NCI-H1417 treated with DMSO at 0.1 percent for 48 hours (cell line): ENCODE measurements around the gene HMGN1.
"Not testable (repeated sequence)": the region's sequence is repeated elsewhere in the genome, so short reads cannot be mapped to it uniquely, and the experiment has no call there.

Source experiments
- DNase-seq: peaks from one replicate; lab custom pipeline; 2025; lab: John Stamatoyannopoulos, UW

Gene HMGN1

GRCh38 chr21:39348355-39349210 is at the start of gene HMGN1:
Gene HMGN1, minus strand, starts transcription at chr21:39349088. Its CDS starts 171 bp downstream, at chr21:39348917.
- DNase-seq: peak; percentile 17

- DNase-seq: no peak
Measured at GRCh38 chr21:39397646-39398385, 48.9 kb upstream of the HMGN1 start.

- no peak for DNase-seq
Measured at GRCh38 chr21:39392981-39393380, 44.1 kb upstream of the HMGN1 start.

- no peak for DNase-seq
Measured at GRCh38 chr21:39390212-39390765, 41.4 kb upstream of the HMGN1 start.

- no peak for DNase-seq
Measured at GRCh38 chr21:39388811-39389155, 39.9 kb upstream of the HMGN1 start.

- no peak for DNase-seq
Measured at GRCh38 chr21:39388038-39388810, 39.3 kb upstream of the HMGN1 start.

DNA sequence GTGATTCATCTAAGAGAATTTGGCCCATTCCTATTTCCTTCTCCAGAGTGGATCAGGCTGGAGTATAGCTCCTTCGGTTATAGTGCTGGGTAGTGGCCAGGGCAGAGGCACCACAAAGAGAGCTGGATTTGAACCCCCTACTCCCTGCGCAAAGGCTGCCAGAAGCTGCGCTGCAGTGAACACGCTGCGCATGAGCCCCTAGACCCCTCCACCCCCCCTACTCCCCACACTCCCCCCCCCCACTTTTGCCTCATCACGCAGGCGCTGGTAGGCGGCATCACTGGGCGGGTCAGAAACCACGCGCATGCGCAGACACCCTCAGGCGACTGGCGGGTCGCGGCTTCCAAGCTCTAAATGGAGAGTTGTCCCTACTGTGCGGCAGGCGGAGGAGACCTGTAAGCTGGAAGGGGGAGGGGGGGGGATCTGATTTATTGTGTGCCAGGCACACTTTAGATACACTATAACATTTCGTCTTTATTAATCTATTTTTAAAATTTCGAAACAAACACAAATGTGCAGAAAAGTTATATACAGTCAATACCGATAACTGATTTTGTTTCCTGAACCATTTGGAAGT is 38.7 kb upstream of the HMGN1 start:
- DNase-seq: no peak

GRCh38 chr21:39386899-39387298 is 38.0 kb upstream of the HMGN1 start:
- no peak for DNase-seq

DNA sequence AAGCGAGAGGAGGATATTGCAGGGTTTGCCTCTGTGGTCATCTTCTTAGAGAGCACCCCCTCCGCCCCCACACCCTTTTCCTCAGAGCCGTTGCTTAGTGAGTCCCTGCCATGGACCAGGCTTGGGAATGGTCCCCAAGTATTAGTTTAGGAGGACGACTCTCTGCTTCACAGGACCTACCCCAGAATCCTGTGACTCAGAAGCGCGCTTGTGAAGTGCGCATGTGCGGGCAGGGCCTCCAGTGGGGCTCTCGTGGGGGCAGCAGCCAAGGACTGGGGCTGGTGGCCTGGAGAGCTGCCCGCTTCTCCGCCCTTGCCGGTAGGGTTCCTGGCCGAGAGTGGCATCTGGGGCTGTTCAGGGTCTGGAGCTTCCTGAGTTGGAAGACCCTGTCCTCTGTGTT is 37.3 kb upstream of the HMGN1 start:
- DNase-seq: no peak

- DNase-seq: no peak
Measured at GRCh38 chr21:39385299-39386145, 36.6 kb upstream of the HMGN1 start.

DNA sequence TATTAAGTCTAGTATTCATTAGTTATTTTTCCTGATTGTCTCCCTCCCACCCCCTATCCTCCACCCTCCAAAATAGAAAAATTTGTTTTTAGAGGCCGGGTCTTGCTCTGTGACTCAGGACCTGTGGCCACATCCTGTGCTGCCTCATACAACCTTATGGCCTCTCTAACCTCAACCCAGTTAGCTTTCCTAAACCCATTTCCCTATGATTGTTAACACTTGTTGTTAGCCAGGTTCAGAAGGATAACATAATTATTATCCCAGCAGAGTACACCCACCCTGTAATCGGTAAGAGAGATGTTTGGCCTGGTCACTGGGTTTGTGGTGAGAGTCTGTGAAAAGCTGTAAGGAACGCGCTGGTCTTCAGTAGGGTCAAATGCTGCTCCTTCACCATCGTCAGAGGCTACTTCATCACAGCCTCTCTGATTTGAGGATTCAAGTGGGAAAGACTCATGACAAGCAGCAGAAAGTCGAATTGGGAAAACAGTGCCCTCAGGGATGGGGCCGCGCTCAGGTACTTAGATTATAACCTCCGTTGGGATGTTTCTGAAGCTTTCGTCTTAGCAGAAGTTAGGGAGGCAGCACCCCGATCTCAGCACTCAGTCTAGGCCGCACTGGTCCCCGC is 35.9 kb upstream of the HMGN1 start:
- no peak for DNase-seq

- not testable (repeated sequence) for DNase-seq
Measured at GRCh38 chr21:39382096-39382495, 33.2 kb upstream of the HMGN1 start.

- no peak for DNase-seq
Measured at GRCh38 chr21:39381009-39381408, 32.1 kb upstream of the HMGN1 start.

- DNase-seq: peak; percentile 67
Measured at GRCh38 chr21:39379986-39380891, 31.4 kb upstream of the HMGN1 start.

GRCh38 chr21:39377444-39378050 is 28.7 kb upstream of the HMGN1 start:
- no peak for DNase-seq

DNA sequence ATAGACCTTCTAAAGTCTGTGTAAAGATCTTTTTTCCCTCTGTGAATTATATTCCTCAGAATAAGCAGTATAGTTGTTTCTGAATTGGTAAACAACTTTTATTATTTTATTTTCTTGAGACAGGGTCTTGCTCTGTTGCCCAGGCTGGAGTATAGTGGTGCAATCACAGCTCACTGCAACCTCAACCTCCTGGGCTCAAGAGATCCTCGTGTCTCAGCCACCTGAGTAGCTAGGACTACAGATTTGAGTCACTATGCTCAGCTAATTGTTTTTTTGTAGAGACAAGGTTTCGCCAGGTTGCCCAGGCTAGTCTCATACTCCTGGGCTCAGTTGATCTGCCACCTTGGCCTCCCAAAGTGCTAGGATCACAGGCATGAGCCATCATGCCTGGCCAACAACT is 26.6 kb upstream of the HMGN1 start:
- DNase-seq: no peak

GRCh38 chr21:39374046-39374445 is 25.2 kb upstream of the HMGN1 start:
- DNase-seq: no peak

- DNase-seq: no peak
Measured at GRCh38 chr21:39373634-39374033, 24.7 kb upstream of the HMGN1 start.

- DNase-seq: not testable (repeated sequence)
Measured at GRCh38 chr21:39369896-39370288, 21.0 kb upstream of the HMGN1 start.
